Measurements from ENCODE around the gene CAMTA1.

The CAMTA1 gene

GRCh38 chr1:7249516-7249915 lies 464.3 kb downstream of the CAMTA1 start:
- Histone ChIP-seq H3K4me1 (ENCODE audit: control insufficient read depth, insufficient read depth, low read length) (no peaks in the 10 kb centered on the region), H3K27ac (ENCODE audit: extremely low read depth, low read depth, low read length) (no peak overlapping the region), H3K9me3 (ENCODE audit: control insufficient read depth, insufficient read depth, low read depth, low read length) (no peaks in the 10 kb centered on the region), H3K4me3 (ENCODE audit: low read depth, low read length) (no peak overlapping the region), H3K36me3 (ENCODE audit: control insufficient read depth in 2 of 2, insufficient read depth in 1 of 2, low read length in 2 of 2) (no peaks in the 10 kb centered on the region)
- CTCF ChIA-PET = no interaction called here
- TF ChIP-seq ZSCAN5A (tag by site-specific recombination; IDR thresholded peaks at IDR 0.05) (no peak), ZNF280D (tag by site-specific recombination; IDR thresholded peaks at IDR 0.05) (no peak), ZNF16 (tag by site-specific recombination; IDR thresholded peaks at IDR 0.05; ENCODE audit: low read depth) (no peak), ZNF701 (tag by site-specific recombination; IDR thresholded peaks at IDR 0.05) (no peak), ZNF10 (tag by site-specific recombination; IDR thresholded peaks at IDR 0.05) (no peak), TRIM28 (IDR thresholded peaks at IDR 0.05; ENCODE audit: borderline replicate concordance, low read length) (no peak), KLF1 (tag by site-specific recombination; IDR thresholded peaks at IDR 0.05) (no peak), ZNF138 (tag by site-specific recombination; IDR thresholded peaks at IDR 0.05; ENCODE audit: borderline replicate concordance) (no peak), ZNF132 (tag by site-specific recombination; IDR thresholded peaks at IDR 0.05; ENCODE audit: borderline replicate concordance) (no peak), ZNF645 (tag by site-specific recombination; IDR thresholded peaks at IDR 0.05) (no peak), ZNF335 (tag by site-specific recombination; conservative IDR thresholded peaks at IDR 0.05) (no peak), KLF7 (tag by site-specific recombination; IDR thresholded peaks at IDR 0.05; ENCODE audit: borderline replicate concordance) (no peak), ZNF530 (tag by site-specific recombination; IDR thresholded peaks at IDR 0.05; ENCODE audit: low read depth) (no peak), ZNF843 (tag by site-specific recombination; IDR thresholded peaks at IDR 0.05) (no peak), ZNF223 (tag by site-specific recombination; IDR thresholded peaks at IDR 0.05) (no peak)
- POLR2A ChIA-PET = no interaction called here

GRCh38 chr1:7250176-7250575 lies 464.9 kb downstream of the CAMTA1 start:
- Histone ChIP-seq H3K4me1 (ENCODE audit: control insufficient read depth, insufficient read depth, low read length) (no peaks in the 10 kb centered on the region), H3K27ac (ENCODE audit: extremely low read depth, low read depth, low read length) (no peak overlapping the region), H3K4me3 (ENCODE audit: low read depth, low read length) (no peak overlapping the region), H3K36me3 (ENCODE audit: control insufficient read depth in 2 of 2, insufficient read depth in 1 of 2, low read length in 2 of 2) (no peaks in the 10 kb centered on the region), H3K9me3 (ENCODE audit: control insufficient read depth, insufficient read depth, low read depth, low read length) (no peaks in the 10 kb centered on the region)
- TF ChIP-seq ZNF544 (tag by site-specific recombination; IDR thresholded peaks at IDR 0.05) (no peak), ZBTB26 (tag by site-specific recombination; optimal IDR thresholded peaks at IDR 0.05) (no peak), ZNF514 (tag by site-specific recombination; IDR thresholded peaks at IDR 0.05) (no peak), ZNF221 (tag by site-specific recombination; IDR thresholded peaks at IDR 0.05; ENCODE audit: borderline replicate concordance) (no peak), SP7 (tag by site-specific recombination; IDR thresholded peaks at IDR 0.05) (no peak), ZNF302 (tag by site-specific recombination; IDR thresholded peaks at IDR 0.05; ENCODE audit: low read depth) (no peak), PBX3 (CRISPR knock-in tag; IDR thresholded peaks at IDR 0.05) (no peak), ZNF629 (tag by site-specific recombination; IDR thresholded peaks at IDR 0.05) (no peak), ZNF341 (tag by site-specific recombination; IDR thresholded peaks at IDR 0.05; ENCODE audit: low read depth) (no peak), ZNF626 (tag by site-specific recombination; IDR thresholded peaks at IDR 0.05) (no peak), ZFP37 (tag by site-specific recombination; IDR thresholded peaks at IDR 0.05) (no peak)
- POLR2A ChIA-PET = no interaction called here
- CTCF ChIA-PET = no interaction called here

All from HEK293 (cell line).